ENCODE results near the gene BEND7. TPM values are rescaled to one million over a fixed set of nuclear protein-coding genes. Genes with fewer than 3 reads are reported as not detected.

The BEND7 gene
- total and polyA plus RNA-seq, 2 of the 8 experiments (the other 6 are each of a cell fraction or from before 2014, with no cell fraction given) = 1.9 to 8.2 TPM

DNA sequence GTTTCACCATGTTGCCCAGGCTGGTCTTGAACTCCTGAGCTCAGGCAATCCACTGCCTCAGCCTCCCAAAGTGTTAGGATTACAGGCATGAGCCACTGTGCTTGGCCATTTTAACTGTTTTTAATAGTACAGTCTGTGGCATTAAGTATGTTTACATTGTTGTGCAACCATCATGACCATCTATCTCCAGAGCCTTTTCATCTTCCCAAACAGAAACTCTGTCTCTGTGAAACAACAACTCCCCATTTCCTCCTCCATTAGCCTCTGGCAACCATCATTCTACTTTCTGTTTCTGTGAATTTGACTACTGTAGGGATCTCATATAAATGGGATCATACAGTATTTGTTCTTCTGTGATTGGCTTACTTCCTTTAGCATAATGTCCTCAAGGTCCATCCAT lies 132.4 kb downstream of the BEND7 start:
- peaks cover 1 to 10% (median 6%) of the 10 kb centered on the region in 4 experiments; a peak in 5 of 7 replicates for H3K4me1 ChIP-seq (replicated peaks in 1 of 4; ENCODE audit: control insufficient read depth in 3 of 4, insufficient read depth in 4 of 4, low read length in 3 of 4)
- peaks cover 0 to 6% (median 0%) of the 10 kb centered on the region in 4 experiments; a peak in 1 of 8 replicates for H3K36me3 ChIP-seq (ENCODE audit: control insufficient read depth in 2 of 4, insufficient read depth in 4 of 4, low read length in 3 of 4)
- H3K4me2 ChIP-seq (ENCODE audit: insufficient read depth in 1 of 2, low read depth in 2 of 2, low read length in 2 of 2) = no peak overlapping the region
- H3K14ac ChIP-seq (ENCODE audit: insufficient read length) = no peak overlapping the region
- no peak overlapping the region; the same call in 1 of the 2 replicates for H2AK5ac ChIP-seq (ENCODE audit: low read depth, low read length)
- no peak overlapping the region for H3K4me3 ChIP-seq (ENCODE audit: extremely low read depth in 1 of 4, insufficient read depth in 2 of 4, low read depth in 3 of 4, low read length in 4 of 4)
- peak overlapping the region; percentile 27; the same call in 1 of the 2 replicates for H2BK20ac ChIP-seq (ENCODE audit: low read length)
- H3K9ac ChIP-seq (replicated peaks in 1 of 4; ENCODE audit: extremely low read depth in 1 of 4, low read depth in 3 of 4, low read length in 3 of 4) = no peak overlapping the region
- no peak overlapping the region for H2BK5ac ChIP-seq (ENCODE audit: low read depth, low read length)
- H4K8ac ChIP-seq (ENCODE audit: extremely low read depth, insufficient read depth, low read length) = no peak overlapping the region
- no peak overlapping the region for H2AFZ ChIP-seq (ENCODE audit: low read length)
- H3K27ac ChIP-seq (ENCODE audit: low read depth, low read length) = no peak overlapping the region
- H3K79me1 ChIP-seq (ENCODE audit: low read depth, low read length) = no peaks in the 10 kb centered on the region
- CTCF ChIA-PET (ENCODE audit: partially characterized antibody) = interaction anchor here (1.1 to 2.8 kb wide), 3 partner anchors 20 to 46 kb away, joined by 3 to 8 read pairs (median 3); no protein-coding TSS in a partner anchor
- H3K4ac ChIP-seq (replicated peaks; ENCODE audit: insufficient read length, low read depth, low read length) = no peak overlapping the region
- peaks cover 5 to 6% of the 10 kb centered on the region in 2 experiments; a peak in 3 of 4 replicates for H3K9me3 ChIP-seq (ENCODE audit: insufficient read depth in 2 of 2, low read depth in 1 of 2, low read length in 1 of 2)
- no peak overlapping the region for H2BK15ac ChIP-seq (ENCODE audit: low read length)
- H3K23ac ChIP-seq (ENCODE audit: insufficient read length) = no peak overlapping the region
- no peak for DNase-seq (ENCODE audit: low read depth in 1 of 2, low spot score in 2 of 2)
- H3K56ac ChIP-seq (replicated peaks; ENCODE audit: insufficient read length, low read depth, low read length) = no peak overlapping the region
- no peaks in the 10 kb centered on the region for H3K27me3 ChIP-seq (replicated peaks in 1 of 4; ENCODE audit: control insufficient read depth in 3 of 4, extremely low read depth in 1 of 4, insufficient read depth in 3 of 4, low read length in 3 of 4)
- no peak for FAIRE-seq
- no peak overlapping the region for H2BK12ac ChIP-seq (ENCODE audit: low read depth, low read length)
- H2BK120ac ChIP-seq (replicated peaks; ENCODE audit: low read depth, low read length) = no peak overlapping the region
- no peak overlapping the region for H4K5ac ChIP-seq (ENCODE audit: insufficient read length, low read depth, low read length)
- H4K20me1 ChIP-seq (replicated peaks in 1 of 2; ENCODE audit: control insufficient read depth in 1 of 2, insufficient read depth in 2 of 2, low read length in 2 of 2) = no peaks in the 10 kb centered on the region
- no peaks in the 10 kb centered on the region for H3K23me2 ChIP-seq (ENCODE audit: low read depth, low read length)
- POLR2A ChIA-PET (ENCODE audit: partially characterized antibody) = interaction anchor here (1.9 kb wide), 1 partner anchor 45 kb away, joined by 5 read pairs; no protein-coding TSS in a partner anchor
- H4K91ac ChIP-seq (replicated peaks; ENCODE audit: insufficient read length, low read length) = no peak overlapping the region
- H3K79me2 ChIP-seq (ENCODE audit: control insufficient read depth in 1 of 2, insufficient read depth in 2 of 2, low read length in 2 of 2) = no peaks in the 10 kb centered on the region
- no peak overlapping the region for H3K18ac ChIP-seq (ENCODE audit: extremely low read depth, low read length)
- no peak for TF ChIP-seq SRF (IDR thresholded peaks at IDR 0.05; ENCODE audit: low read depth, low read length)
- TF ChIP-seq, protein P1, sequence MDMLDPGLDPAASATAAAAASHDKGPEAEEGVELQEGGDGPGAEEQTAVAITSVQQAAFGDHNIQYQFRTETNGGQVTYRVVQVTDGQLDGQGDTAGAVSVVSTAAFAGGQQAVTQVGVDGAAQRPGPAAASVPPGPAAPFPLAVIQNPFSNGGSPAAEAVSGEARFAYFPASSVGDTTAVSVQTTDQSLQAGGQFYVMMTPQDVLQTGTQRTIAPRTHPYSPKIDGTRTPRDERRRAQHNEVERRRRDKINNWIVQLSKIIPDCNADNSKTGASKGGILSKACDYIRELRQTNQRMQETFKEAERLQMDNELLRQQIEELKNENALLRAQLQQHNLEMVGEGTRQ (IDR thresholded peaks at IDR 0.05; ENCODE audit: low read length) = no peak
- no peak for TF ChIP-seq POLR2AphosphoS5 (IDR thresholded peaks at IDR 0.05; ENCODE audit: low read depth, low read length)
- no peak for TF ChIP-seq HDAC2 (IDR thresholded peaks at IDR 0.05; ENCODE audit: borderline replicate concordance in 1 of 2, low read depth in 2 of 2, low read length in 2 of 2)
- TF ChIP-seq, protein P2, sequence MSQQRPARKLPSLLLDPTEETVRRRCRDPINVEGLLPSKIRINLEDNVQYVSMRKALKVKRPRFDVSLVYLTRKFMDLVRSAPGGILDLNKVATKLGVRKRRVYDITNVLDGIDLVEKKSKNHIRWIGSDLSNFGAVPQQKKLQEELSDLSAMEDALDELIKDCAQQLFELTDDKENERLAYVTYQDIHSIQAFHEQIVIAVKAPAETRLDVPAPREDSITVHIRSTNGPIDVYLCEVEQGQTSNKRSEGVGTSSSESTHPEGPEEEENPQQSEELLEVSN (IDR thresholded peaks at IDR 0.05) = no peak
- TF ChIP-seq GTF2F1 (IDR thresholded peaks at IDR 0.05; ENCODE audit: borderline replicate concordance, low read depth, low read length) = no peak
- no peak for TF ChIP-seq BACH1 (IDR thresholded peaks at IDR 0.05; ENCODE audit: low read length)
- TF ChIP-seq BCL11A (IDR thresholded peaks at IDR 0.05; ENCODE audit: low read depth in 2 of 2, low read length in 2 of 2) = no peak
- TF ChIP-seq EZH2 (IDR thresholded peaks at IDR 0.05; ENCODE audit: low read depth, low read length, severe bottlenecking) = no peak
- TF ChIP-seq RXRA (IDR thresholded peaks at IDR 0.05; ENCODE audit: insufficient read depth, low read depth, low read length) = no peak
- TF ChIP-seq CBX5 (IDR thresholded peaks at IDR 0.05; ENCODE audit: low read depth, low read length) = no peak
- TF ChIP-seq JUN (IDR thresholded peaks at IDR 0.05; ENCODE audit: low read depth, low read length) = no peak
- no peak for TF ChIP-seq JUND (IDR thresholded peaks at IDR 0.05; ENCODE audit: low read length)
